Subcutaneous adipose tissue (tissue), 4 donors: ENCODE measurements around the gene CFAP53. TPM values are rescaled to one million over a fixed set of nuclear protein-coding genes. Genes with fewer than 3 reads are reported as not detected.

Experiments
- CTCF ChIP-seq: fragments of 450-650 bp; IDR thresholded peaks from one replicate; pipeline ENCODE4 v1.5.1; 2016; ENCODE audit warnings: low read depth, mild to moderate bottlenecking, control low read depth, antibody characterized with exemption, moderate library complexity
- total RNA-seq, 4 donors: library from RNA; depleted of rRNA; stranded (reverse); fragments of >200 nt; gene quantifications; one replicate each; pipeline ENCODE4 v1.1.0, GENCODE V29; 2016

Gene CFAP53
- total RNA-seq, 4 donors from 2014 or later: 0.34 to 1.5 (median 0.75) TPM; not detected in 1

GRCh38 chr18:50307738-50308470 is 41.6 kb upstream of the CFAP53 start:
- TF ChIP-seq CTCF: no peak

GRCh38 chr18:50307400-50307737 is 41.1 kb upstream of the CFAP53 start:
- TF ChIP-seq CTCF: no peak

GRCh38 chr18:50306944-50307343 is 40.6 kb upstream of the CFAP53 start:
- TF ChIP-seq CTCF: no peak

GRCh38 chr18:50301074-50301473 is 34.8 kb upstream of the CFAP53 start:
- TF ChIP-seq CTCF: no peak

- TF ChIP-seq CTCF: no peak
Observed at GRCh38 chr18:50299626-50300388, 33.5 kb upstream of the CFAP53 start.

- TF ChIP-seq CTCF: no peak
Observed at GRCh38 chr18:50298443-50299284, 32.4 kb upstream of the CFAP53 start.
